ENCODE results near the gene SAMD5. TPM values are rescaled to one million over a fixed set of nuclear protein-coding genes. Genes with fewer than 3 reads are reported as not detected.

SAMD5 gene
- polyA plus RNA-seq, 2 of the 4 experiments (the other 2 are of a cell fraction), result 0.79 to 2.0 TPM

DNA sequence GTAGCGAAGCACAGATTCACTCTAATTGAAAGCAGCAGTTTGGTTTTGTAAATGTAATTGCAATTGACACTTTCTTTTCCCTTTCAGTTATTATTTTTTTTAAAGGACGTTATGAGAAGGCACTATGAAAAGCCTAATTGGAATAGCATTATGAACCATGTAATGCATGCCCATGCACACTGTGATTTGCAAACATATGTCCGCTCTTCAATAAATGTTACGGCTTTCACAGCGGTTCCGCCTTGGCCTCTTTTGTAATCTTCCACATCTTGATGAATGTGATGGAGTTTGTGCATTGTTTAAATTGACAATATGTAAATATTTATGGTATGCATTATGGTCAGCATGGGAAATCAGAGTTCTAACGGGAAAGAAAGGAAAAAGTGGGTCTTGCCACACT is 61.3 kb downstream of the SAMD5 start:
- DNase-seq (ENCODE audit: low read depth in 1 of 2, low spot score in 1 of 2), result no peak
- H3K4me3 ChIP-seq, result no peak overlapping the region
- FAIRE-seq, result no peak
- no peak overlapping the region for H3K4me2 ChIP-seq
- H3K9me3 ChIP-seq, result no peaks in the 10 kb centered on the region
- no peak overlapping the region for H3K27ac ChIP-seq
- TF ChIP-seq CHD4 (IDR thresholded peaks at IDR 0.05; ENCODE audit: borderline replicate concordance), result no peak
- TF ChIP-seq, protein P1, sequence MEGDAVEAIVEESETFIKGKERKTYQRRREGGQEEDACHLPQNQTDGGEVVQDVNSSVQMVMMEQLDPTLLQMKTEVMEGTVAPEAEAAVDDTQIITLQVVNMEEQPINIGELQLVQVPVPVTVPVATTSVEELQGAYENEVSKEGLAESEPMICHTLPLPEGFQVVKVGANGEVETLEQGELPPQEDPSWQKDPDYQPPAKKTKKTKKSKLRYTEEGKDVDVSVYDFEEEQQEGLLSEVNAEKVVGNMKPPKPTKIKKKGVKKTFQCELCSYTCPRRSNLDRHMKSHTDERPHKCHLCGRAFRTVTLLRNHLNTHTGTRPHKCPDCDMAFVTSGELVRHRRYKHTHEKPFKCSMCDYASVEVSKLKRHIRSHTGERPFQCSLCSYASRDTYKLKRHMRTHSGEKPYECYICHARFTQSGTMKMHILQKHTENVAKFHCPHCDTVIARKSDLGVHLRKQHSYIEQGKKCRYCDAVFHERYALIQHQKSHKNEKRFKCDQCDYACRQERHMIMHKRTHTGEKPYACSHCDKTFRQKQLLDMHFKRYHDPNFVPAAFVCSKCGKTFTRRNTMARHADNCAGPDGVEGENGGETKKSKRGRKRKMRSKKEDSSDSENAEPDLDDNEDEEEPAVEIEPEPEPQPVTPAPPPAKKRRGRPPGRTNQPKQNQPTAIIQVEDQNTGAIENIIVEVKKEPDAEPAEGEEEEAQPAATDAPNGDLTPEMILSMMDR (IDR thresholded peaks at IDR 0.05), result no peak
- no peak for TF ChIP-seq FOSL2 (IDR thresholded peaks at IDR 0.05)
- no peak for TF ChIP-seq FOSL2 (CRISPR knock-in tag; IDR thresholded peaks at IDR 0.05)
- no peak for TF ChIP-seq EHMT2 (IDR thresholded peaks at IDR 0.05; ENCODE audit: low read depth)
- TF ChIP-seq HDAC2 (IDR thresholded peaks at IDR 0.05), result no peak
- no peak for TF ChIP-seq JUNB (IDR thresholded peaks at IDR 0.05)
- no peak for TF ChIP-seq ZC3H11A (IDR thresholded peaks at IDR 0.05)
- no peak for TF ChIP-seq CEBPB (IDR thresholded peaks at IDR 0.05)
- TF ChIP-seq GATA3 (IDR thresholded peaks at IDR 0.05; ENCODE audit: borderline replicate concordance), result no peak
- no peak for TF ChIP-seq HOXA7 (CRISPR knock-in tag; IDR thresholded peaks at IDR 0.05)
- TF ChIP-seq MAZ (IDR thresholded peaks at IDR 0.05; ENCODE audit: borderline replicate concordance, low read depth, low read length), result no peak
- no peak for TF ChIP-seq ZSCAN20 (CRISPR knock-in tag; IDR thresholded peaks at IDR 0.05)
- TF ChIP-seq BHLHE40 (IDR thresholded peaks at IDR 0.05; ENCODE audit: low read depth, low read length), result no peak
- no peak for TF ChIP-seq HOXB13 (CRISPR knock-in tag; IDR thresholded peaks at IDR 0.05; ENCODE audit: low read depth)
- TF ChIP-seq ESRRA (IDR thresholded peaks at IDR 0.05; ENCODE audit: borderline replicate concordance, low read length), result no peak
- TF ChIP-seq, protein P2, sequence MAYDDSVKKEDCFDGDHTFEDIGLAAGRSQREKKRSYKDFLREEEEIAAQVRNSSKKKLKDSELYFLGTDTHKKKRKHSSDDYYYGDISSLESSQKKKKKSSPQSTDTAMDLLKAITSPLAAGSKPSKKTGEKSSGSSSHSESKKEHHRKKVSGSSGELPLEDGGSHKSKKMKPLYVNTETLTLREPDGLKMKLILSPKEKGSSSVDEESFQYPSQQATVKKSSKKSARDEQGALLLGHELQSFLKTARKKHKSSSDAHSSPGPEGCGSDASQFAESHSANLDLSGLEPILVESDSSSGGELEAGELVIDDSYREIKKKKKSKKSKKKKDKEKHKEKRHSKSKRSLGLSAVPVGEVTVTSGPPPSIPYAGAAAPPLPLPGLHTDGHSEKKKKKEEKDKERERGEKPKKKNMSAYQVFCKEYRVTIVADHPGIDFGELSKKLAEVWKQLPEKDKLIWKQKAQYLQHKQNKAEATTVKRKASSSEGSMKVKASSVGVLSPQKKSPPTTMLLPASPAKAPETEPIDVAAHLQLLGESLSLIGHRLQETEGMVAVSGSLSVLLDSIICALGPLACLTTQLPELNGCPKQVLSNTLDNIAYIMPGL (CRISPR knock-in tag; IDR thresholded peaks at IDR 0.05; ENCODE audit: borderline replicate concordance), result no peak
- TF ChIP-seq RARB (CRISPR knock-in tag; IDR thresholded peaks at IDR 0.05), result no peak
- ChIA-PET POLR2A (interaction anchor here (0.7 kb wide), 1 partner anchor 23 kb away, joined by 6 read pairs; no protein-coding TSS in a partner anchor), CTCF (no interaction called here)
- H3K4me1 ChIP-seq, result no peaks in the 10 kb centered on the region
- WGBS (ENCODE audit: missing lambda C conversion rate), result 81% methylated on average over 7 of the region's 7 CpGs
- no peak for ATAC-seq

DNA sequence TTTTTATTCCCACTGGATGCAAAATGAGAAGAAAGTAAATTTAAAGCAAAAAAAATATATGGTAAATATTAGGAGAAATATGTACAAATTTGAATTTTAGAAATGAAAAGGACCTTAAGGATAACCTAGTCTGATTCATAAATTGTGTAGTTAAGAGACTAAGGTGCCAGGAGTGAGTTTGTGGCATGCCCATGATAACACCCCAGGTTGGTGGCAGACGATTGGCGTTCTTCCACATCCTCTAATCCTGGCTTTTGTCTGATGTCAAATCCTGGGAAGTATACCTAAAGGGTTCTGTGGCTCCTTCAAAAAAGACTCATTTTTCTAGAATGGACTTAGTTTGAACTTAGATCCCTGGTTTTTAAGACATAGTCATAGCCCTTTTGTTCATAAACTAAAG is 62.2 kb downstream of the SAMD5 start:
- DNase-seq (ENCODE audit: low read depth in 1 of 2, low spot score in 1 of 2) (no peak), FAIRE-seq (no peak), ATAC-seq (no peak)
- Histone ChIP-seq H3K4me3 (no peak overlapping the region), H3K9me3 (no peaks in the 10 kb centered on the region), H3K4me2 (no peak overlapping the region), H3K4me1 (no peaks in the 10 kb centered on the region), H3K27ac (no peak overlapping the region)
- POLR2A ChIA-PET, result no interaction called here
- TF ChIP-seq RAD21 (conservative IDR thresholded peaks at IDR 0.05 in 1 of 2, IDR thresholded peaks at IDR 0.05 in 1 of 2), result no peak
- TF ChIP-seq FOXS1 (CRISPR knock-in tag; IDR thresholded peaks at IDR 0.05), result no peak
- TF ChIP-seq SREBF2 (IDR thresholded peaks at IDR 0.05), result no peak
- TF ChIP-seq MYC (IDR thresholded peaks at IDR 0.05; ENCODE audit: borderline replicate concordance, low read length), result no peak
- CTCF ChIA-PET, result interaction anchor here (0.8 kb wide), 1 partner anchor 62 kb away, joined by 3 read pairs; no protein-coding TSS in a partner anchor
- WGBS (ENCODE audit: missing lambda C conversion rate), result 90% methylated on average over 2 of the region's 2 CpGs

DNA sequence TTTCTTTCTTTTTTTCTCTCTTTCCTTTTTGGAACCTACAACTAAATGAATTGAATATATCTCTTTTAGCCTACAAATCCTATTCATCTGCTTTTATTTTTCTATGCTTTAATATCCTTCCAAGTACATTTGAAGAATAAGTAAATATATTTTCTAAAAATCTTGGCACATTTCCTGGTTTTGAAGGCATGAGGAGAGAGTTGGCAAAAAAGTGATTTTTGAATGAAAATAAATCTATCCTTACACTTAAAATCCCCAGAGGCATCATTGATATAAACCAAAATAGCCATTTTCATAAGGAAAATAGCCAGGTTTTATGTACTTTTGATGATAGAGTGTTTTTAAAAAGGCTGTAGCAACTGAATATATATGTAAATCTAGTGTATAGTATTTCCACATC is 69.0 kb downstream of the SAMD5 start:
- DNase-seq (ENCODE audit: low read depth in 1 of 2, low spot score in 1 of 2) (no peak), FAIRE-seq (no peak), ATAC-seq (no peak)
- ChIA-PET CTCF (no interaction called here), POLR2A (no interaction called here)
- no peak overlapping the region for H3K4me2 ChIP-seq
- no peaks in the 10 kb centered on the region for H3K9me3 ChIP-seq
- H3K4me1 ChIP-seq, result no peaks in the 10 kb centered on the region
- no peak for TF ChIP-seq ESRRA (IDR thresholded peaks at IDR 0.05; ENCODE audit: borderline replicate concordance, low read length)
- TF ChIP-seq KDM5A (IDR thresholded peaks at IDR 0.05), result no peak
- TF ChIP-seq, protein P3, sequence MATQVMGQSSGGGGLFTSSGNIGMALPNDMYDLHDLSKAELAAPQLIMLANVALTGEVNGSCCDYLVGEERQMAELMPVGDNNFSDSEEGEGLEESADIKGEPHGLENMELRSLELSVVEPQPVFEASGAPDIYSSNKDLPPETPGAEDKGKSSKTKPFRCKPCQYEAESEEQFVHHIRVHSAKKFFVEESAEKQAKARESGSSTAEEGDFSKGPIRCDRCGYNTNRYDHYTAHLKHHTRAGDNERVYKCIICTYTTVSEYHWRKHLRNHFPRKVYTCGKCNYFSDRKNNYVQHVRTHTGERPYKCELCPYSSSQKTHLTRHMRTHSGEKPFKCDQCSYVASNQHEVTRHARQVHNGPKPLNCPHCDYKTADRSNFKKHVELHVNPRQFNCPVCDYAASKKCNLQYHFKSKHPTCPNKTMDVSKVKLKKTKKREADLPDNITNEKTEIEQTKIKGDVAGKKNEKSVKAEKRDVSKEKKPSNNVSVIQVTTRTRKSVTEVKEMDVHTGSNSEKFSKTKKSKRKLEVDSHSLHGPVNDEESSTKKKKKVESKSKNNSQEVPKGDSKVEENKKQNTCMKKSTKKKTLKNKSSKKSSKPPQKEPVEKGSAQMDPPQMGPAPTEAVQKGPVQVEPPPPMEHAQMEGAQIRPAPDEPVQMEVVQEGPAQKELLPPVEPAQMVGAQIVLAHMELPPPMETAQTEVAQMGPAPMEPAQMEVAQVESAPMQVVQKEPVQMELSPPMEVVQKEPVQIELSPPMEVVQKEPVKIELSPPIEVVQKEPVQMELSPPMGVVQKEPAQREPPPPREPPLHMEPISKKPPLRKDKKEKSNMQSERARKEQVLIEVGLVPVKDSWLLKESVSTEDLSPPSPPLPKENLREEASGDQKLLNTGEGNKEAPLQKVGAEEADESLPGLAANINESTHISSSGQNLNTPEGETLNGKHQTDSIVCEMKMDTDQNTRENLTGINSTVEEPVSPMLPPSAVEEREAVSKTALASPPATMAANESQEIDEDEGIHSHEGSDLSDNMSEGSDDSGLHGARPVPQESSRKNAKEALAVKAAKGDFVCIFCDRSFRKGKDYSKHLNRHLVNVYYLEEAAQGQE (IDR thresholded peaks at IDR 0.05), result no peak
- no peak for TF ChIP-seq PHF8 (IDR thresholded peaks at IDR 0.05; ENCODE audit: borderline replicate concordance, low read depth)
- H3K4me3 ChIP-seq, result no peak overlapping the region
- no peak overlapping the region for H3K27ac ChIP-seq
